Aorta (tissue), 5 donors: ENCODE results near the gene OR6N2. TPM values are rescaled to one million over a fixed set of nuclear protein-coding genes. Genes with fewer than 3 reads are reported as not detected.

Experiments
- ATAC-seq: fragments of 200-7000 bp; cut with Tn5 transposase; one replicate; pipeline ENCODE4 v1.9.1; 2022; ENCODE audit warnings: moderate library complexity; ENCODE audit not compliant: low FRiP score
- DNase-seq, 2 donors: peaks; one replicate each; pipeline ENCODE4 v3.0.0-alpha.2; 2020
- H3K27ac ChIP-seq, 2 donors: one replicate each; pipeline ENCODE4 v1.5.1; 2013; ENCODE audit warnings: low read length in 2 of 2, mild to moderate bottlenecking in 2 of 2, moderate library complexity in 2 of 2, control low read depth in 1 of 2, inconsistent platforms in 1 of 2, low read depth in 1 of 2
- H3K27me3 ChIP-seq, 2 donors: one replicate each; pipeline ENCODE4 v1.6.1; 2013; ENCODE audit warnings: control low read depth in 1 of 2, low read length in 1 of 2, mild to moderate bottlenecking in 1 of 2, moderate library complexity in 1 of 2; ENCODE audit not compliant: insufficient read depth in 2 of 2, control insufficient read depth in 1 of 2
- H3K36me3 ChIP-seq, 2 donors: one replicate each; pipeline ENCODE4 v1.6.1; 2013; ENCODE audit warnings: control low read depth in 1 of 2, low read length in 1 of 2, mild to moderate bottlenecking in 1 of 2; ENCODE audit not compliant: insufficient read depth in 2 of 2, control insufficient read depth in 1 of 2
- H3K4me1 ChIP-seq, 2 donors: one replicate each; pipeline ENCODE4 v1.6.1; 2013; ENCODE audit warnings: low read length in 2 of 2, control low read depth in 1 of 2, mild to moderate bottlenecking in 1 of 2, moderate library complexity in 1 of 2; ENCODE audit not compliant: insufficient read depth in 2 of 2, control insufficient read depth in 1 of 2
- H3K4me3 ChIP-seq, 2 donors: one replicate each; pipeline ENCODE4 v1.5.1; 2013; ENCODE audit warnings: low read length in 2 of 2, control low read depth in 1 of 2, mild to moderate bottlenecking in 1 of 2
- H3K9me3 ChIP-seq: one replicate; pipeline ENCODE4 v1.6.1; 2013; ENCODE audit warnings: mild to moderate bottlenecking, low read length; ENCODE audit not compliant: control insufficient read depth
- WGBS, 2 donors: extraction: QIAGEN DNeasy Blood & Tissue Kit; methylation state at CpG; one replicate each; pipeline ENCODE4 v1.1.7; 2013; 5-methylcytosine and 5-hydroxymethylcytosine counted together
- intact Hi-C, 2 donors: fragments of 100-400 bp; cut with DNase I; formaldehyde crosslinking; loops; one replicate each; pipeline versions ENCODE4 v1.14.2 to v1.15.0; 2022
- polyA plus RNA-seq, 2 donors: library from polyadenylated mRNA; stranded (reverse); fragments of 200-250 nt; gene quantifications; one replicate each; pipeline ENCODE4 v1.2.3, GENCODE V29; 2013
- total RNA-seq, 2 donors: library from RNA; stranded (reverse); fragmentation: NEBNext Ultra II Directional; extraction: Animal tissue kit (Norgen Biotek cat#: 25700); gene quantifications; one replicate each; pipeline ENCODE4 v1.2.1, GENCODE V29; 2021
- donor health status: healthy with polysubstance abuse.
- donor health status: Bipolar disorder and iron deficiency.
- donor health status: DM: no; HTN: no; CAD: no.
- donor health status: DM: no; HTN: no; CAD: no.
- donor health status: DM: yes; HTN: yes; CAD: no.

Gene OR6N2
- total and polyA plus RNA-seq, 4 donors, result not detected

GRCh38 chr1:158812336-158812735 lies 31.3 kb upstream of the OR6N2 start:
- ATAC-seq, result no peak
- intact Hi-C loops, result no loop called here
- DNase-seq, result no peak
- WGBS, 2 donors, result 74 to 78% methylated on average over 2 of the region's 2 CpGs
- H3K4me3 ChIP-seq, result no peak overlapping the region
- no peaks in the 10 kb centered on the region for H3K36me3 ChIP-seq
- H3K9me3 ChIP-seq, result no peaks in the 10 kb centered on the region
- no peak overlapping the region for H3K27ac ChIP-seq
- no peaks in the 10 kb centered on the region for H3K27me3 ChIP-seq
- H3K4me1 ChIP-seq, result no peaks in the 10 kb centered on the region

- intact Hi-C loops, result no loop called here
- no peaks in the 10 kb centered on the region for H3K36me3 ChIP-seq
- H3K4me3 ChIP-seq, result no peak overlapping the region
- H3K27ac ChIP-seq, result no peak overlapping the region
- H3K9me3 ChIP-seq, result no peaks in the 10 kb centered on the region
- no peaks in the 10 kb centered on the region for H3K4me1 ChIP-seq
- 62 to 64% methylated on average over 4 of the region's 4 CpGs for WGBS, 2 donors
- no peak for ATAC-seq
- no peaks in the 10 kb centered on the region for H3K27me3 ChIP-seq
- no peak for DNase-seq
These were observed 29.3 kb upstream of the OR6N2 start for GRCh38 chr1:158810311-158810710.

GRCh38 chr1:158809862-158810261 lies 28.9 kb upstream of the OR6N2 start:
- no peak overlapping the region for H3K4me3 ChIP-seq
- WGBS, 2 donors, result 90 to 92% methylated on average over 5 of the region's 5 CpGs
- no peak for ATAC-seq

DNA sequence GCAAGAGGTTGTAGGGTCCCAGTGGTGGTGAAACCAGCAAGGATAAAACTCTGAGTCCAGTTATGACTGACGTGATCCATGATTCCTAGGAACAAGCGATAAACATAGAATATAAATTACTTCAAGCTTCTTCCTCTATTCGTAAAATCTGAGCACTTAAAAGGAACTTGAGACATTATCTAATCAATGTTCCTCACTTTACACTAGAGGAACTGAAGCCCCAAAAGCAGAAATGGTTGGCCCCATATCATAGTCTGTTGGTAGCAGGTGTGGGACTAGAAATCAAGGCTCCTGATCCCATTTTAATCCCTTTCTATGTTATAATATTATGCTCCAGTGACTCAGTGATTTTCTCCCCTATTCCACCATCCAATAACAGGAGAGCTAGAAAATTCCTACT lies 28.3 kb upstream of the OR6N2 start:
- Histone ChIP-seq H3K27me3 (no peaks in the 10 kb centered on the region), H3K9me3 (no peaks in the 10 kb centered on the region), H3K36me3 (no peaks in the 10 kb centered on the region), H3K4me3 (no peak overlapping the region), H3K27ac (no peak overlapping the region), H3K4me1 (no peaks in the 10 kb centered on the region)
- WGBS, 2 donors, result 86% methylated on average over 3 of the region's 3 CpGs
- ATAC-seq, result no peak
- DNase-seq, result no peak
- intact Hi-C loops, result no loop called here

More at GRCh38 chr1:158809862-158810261, 28.9 kb upstream of the OR6N2 start:
- Histone ChIP-seq H3K27ac (no peak overlapping the region), H3K4me1 (no peaks in the 10 kb centered on the region), H3K9me3 (no peaks in the 10 kb centered on the region), H3K36me3 (no peaks in the 10 kb centered on the region), H3K27me3 (no peaks in the 10 kb centered on the region)
- no peak for DNase-seq
- intact Hi-C loops, result no loop called here

DNA sequence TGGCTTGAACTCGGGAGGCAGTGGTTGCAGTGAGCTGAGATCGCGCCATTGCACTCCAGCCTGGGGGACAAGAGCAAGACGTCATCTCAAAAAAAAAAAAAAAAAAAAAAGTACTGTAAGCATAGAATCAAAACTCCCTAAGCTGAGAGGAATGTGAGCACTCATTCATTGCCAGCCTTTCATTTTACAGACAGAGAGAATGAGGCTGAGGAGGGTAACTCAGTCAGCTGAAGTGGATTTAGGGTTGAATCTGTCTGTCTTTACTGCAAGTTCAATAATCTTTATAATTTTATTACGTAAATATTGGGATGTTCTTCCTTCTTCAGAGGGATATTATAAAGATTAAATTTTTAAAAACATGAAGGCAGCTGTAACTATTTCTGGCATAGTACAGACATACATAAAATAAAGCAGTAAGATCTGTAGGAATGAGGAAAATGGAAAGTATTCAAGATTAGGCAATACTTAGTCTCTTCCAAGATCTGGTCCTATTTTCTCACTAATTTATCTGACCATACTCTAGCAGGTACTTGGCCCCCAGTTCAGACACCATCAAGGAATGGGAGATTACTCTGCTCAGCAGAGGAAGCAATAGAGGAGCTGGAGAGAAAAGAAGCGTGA lies 26.0 kb upstream of the OR6N2 start:
- no peaks in the 10 kb centered on the region for H3K9me3 ChIP-seq
- WGBS, 2 donors, result 40 to 45% methylated on average over 6 of the region's 6 CpGs
- H3K36me3 ChIP-seq, result no peaks in the 10 kb centered on the region
- ATAC-seq (no peak), DNase-seq (no peak)
- H3K27ac ChIP-seq, result no peak overlapping the region
- no peak overlapping the region for H3K4me3 ChIP-seq
- intact Hi-C loops, result no loop called here
- no peaks in the 10 kb centered on the region for H3K27me3 ChIP-seq
- H3K4me1 ChIP-seq, result no peaks in the 10 kb centered on the region

- Histone ChIP-seq H3K36me3 (no peaks in the 10 kb centered on the region), H3K9me3 (no peaks in the 10 kb centered on the region), H3K27me3 (no peaks in the 10 kb centered on the region), H3K4me3 (no peak overlapping the region), H3K27ac (no peak overlapping the region), H3K4me1 (no peaks in the 10 kb centered on the region)
- intact Hi-C loops, result no loop called here
- ATAC-seq, result no peak
- 78 to 86% methylated on average over 1 of the region's 1 CpG for WGBS, 2 donors
- DNase-seq, result no peak
These were observed 22.7 kb upstream of the OR6N2 start for GRCh38 chr1:158803678-158804077.

DNA sequence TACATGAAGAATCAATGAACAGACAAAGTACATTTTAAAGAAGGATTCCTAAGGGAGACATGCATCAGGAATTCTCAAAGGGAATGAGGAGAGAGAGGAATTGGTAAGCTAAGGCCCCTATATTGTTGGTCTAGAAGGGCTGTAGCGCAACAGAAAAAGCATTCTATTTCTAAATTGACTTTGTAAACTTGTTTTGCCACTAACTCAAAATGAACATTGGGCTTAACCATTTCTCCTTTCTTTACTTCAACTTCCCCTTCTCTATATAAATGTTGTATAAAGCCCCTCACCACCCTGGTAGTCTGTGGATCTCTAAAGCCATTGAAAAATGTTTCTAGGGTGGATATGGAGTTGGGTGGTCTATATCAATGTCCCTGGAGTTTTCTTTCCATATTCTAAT lies 20.4 kb upstream of the OR6N2 start:
- Histone ChIP-seq H3K27ac (no peak overlapping the region), H3K9me3 (no peaks in the 10 kb centered on the region), H3K4me1 (no peaks in the 10 kb centered on the region), H3K27me3 (peaks cover 0 to 1% of the 10 kb centered on the region in 2 donors), H3K36me3 (no peaks in the 10 kb centered on the region), H3K4me3 (no peak overlapping the region)
- ATAC-seq (no peak), DNase-seq (no peak)
- 86 to 88% methylated on average over 1 of the region's 1 CpG for WGBS, 2 donors
- intact Hi-C loops, result no loop called here

DNA sequence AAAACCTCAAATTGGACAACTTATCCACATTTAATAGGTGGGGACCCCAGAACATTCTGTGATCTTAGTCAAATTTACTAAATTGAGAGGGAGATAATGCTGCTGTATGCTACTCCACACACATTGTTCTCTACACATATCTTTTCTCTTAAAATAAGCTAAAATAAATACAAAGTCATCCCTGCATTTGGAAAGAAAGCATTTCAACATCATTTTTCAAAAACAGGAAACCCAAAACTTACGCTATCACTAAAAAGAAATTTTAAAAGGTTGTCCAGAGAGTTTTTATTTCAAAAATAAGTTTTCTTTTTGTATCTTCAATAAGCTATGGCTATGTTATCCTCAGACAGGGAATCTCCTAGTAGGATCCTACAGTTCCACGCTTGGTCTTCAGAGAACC lies 19.5 kb upstream of the OR6N2 start:
- ATAC-seq (no peak), DNase-seq (no peak)
- Histone ChIP-seq H3K9me3 (peaks cover 2% of the 10 kb centered on the region), H3K27me3 (peaks cover 0 to 1% of the 10 kb centered on the region in 2 donors), H3K27ac (no peak overlapping the region), H3K36me3 (no peaks in the 10 kb centered on the region), H3K4me3 (no peak overlapping the region), H3K4me1 (no peaks in the 10 kb centered on the region)
- intact Hi-C loops, result no loop called here
- WGBS, 2 donors, result 76 to 79% methylated on average over 2 of the region's 2 CpGs

GRCh38 chr1:158799689-158800088 lies 18.7 kb upstream of the OR6N2 start:
- intact Hi-C loops, result no loop called here
- 75 to 77% methylated on average over 4 of the region's 4 CpGs for whole genome bisulfite sequencing, 2 donors
- no peak for ATAC-seq

More at GRCh38 chr1:158799689-158800088, 18.7 kb upstream of the OR6N2 start:
- H3K27me3 ChIP-seq, result peaks cover 0 to 1% of the 10 kb centered on the region in 2 donors
- H3K36me3 ChIP-seq, result no peaks in the 10 kb centered on the region
- no peak overlapping the region for H3K4me3 ChIP-seq
- DNase-seq, result no peak
- no peaks in the 10 kb centered on the region for H3K4me1 ChIP-seq
- H3K27ac ChIP-seq, result no peak overlapping the region
- peaks cover 2% of the 10 kb centered on the region for H3K9me3 ChIP-seq
